RWPE1 (cell line): ENCODE measurements around the gene BICDL2.
"Not testable (repeated sequence)": the region's sequence is repeated elsewhere in the genome, so short reads cannot be mapped to it uniquely, and the experiment has no call there.

Experiments used
- CTCF ChIA-PET: fragments of 350-600 bp; sonication (Branson Sonifier 250); formaldehyde crosslinking; extraction: SDS; loops from one replicate; lab custom pipeline; 2021; lab: Yijun Ruan, JAX
- POLR2A ChIA-PET: fragments of 400-600 bp; formaldehyde crosslinking; extraction: SDS; loops from one replicate; lab custom pipeline; 2020; ENCODE audit warnings: antibody characterized with exemption; ENCODE audit not compliant: low non-redundant PET; lab: Yijun Ruan, JAX
- DNase-seq: peaks from one replicate; pipeline ENCODE4 v3.0.0; 2012; ENCODE audit warnings: low spot score
- H3K27ac ChIP-seq: fragments of 450-650 bp; 2 replicates; pipeline ENCODE4 v1.5.1; 2017
- TF ChIP-seq, protein P1 (sequence below): fragments of 450-650 bp; conservative IDR thresholded peaks from 2 replicates; pipeline ENCODE4 v1.5.1; 2017; ENCODE audit warnings: low read depth, mild to moderate bottlenecking

The BICDL2 gene

GRCh38 chr16:3080024-3080423 lies 43.3 kb upstream of the BICDL2 start:
- DNase-seq, result no peak
- no peak overlapping the region for H3K27ac ChIP-seq
- ChIA-PET POLR2A (no interaction called here), CTCF (interaction anchor here (0.7 kb wide), 1 partner anchor 646 kb away, joined by 3 read pairs; no protein-coding TSS in a partner anchor)
- TF ChIP-seq, protein P1, sequence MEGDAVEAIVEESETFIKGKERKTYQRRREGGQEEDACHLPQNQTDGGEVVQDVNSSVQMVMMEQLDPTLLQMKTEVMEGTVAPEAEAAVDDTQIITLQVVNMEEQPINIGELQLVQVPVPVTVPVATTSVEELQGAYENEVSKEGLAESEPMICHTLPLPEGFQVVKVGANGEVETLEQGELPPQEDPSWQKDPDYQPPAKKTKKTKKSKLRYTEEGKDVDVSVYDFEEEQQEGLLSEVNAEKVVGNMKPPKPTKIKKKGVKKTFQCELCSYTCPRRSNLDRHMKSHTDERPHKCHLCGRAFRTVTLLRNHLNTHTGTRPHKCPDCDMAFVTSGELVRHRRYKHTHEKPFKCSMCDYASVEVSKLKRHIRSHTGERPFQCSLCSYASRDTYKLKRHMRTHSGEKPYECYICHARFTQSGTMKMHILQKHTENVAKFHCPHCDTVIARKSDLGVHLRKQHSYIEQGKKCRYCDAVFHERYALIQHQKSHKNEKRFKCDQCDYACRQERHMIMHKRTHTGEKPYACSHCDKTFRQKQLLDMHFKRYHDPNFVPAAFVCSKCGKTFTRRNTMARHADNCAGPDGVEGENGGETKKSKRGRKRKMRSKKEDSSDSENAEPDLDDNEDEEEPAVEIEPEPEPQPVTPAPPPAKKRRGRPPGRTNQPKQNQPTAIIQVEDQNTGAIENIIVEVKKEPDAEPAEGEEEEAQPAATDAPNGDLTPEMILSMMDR, result no peak

- TF ChIP-seq, protein P1, result no peak
- no peak overlapping the region for H3K27ac ChIP-seq
- no peak for DNase-seq
- POLR2A ChIA-PET, result no interaction called here
- CTCF ChIA-PET, result no interaction called here
Measured at GRCh38 chr16:3076577-3076976, 39.8 kb upstream of the BICDL2 start.

- CTCF ChIA-PET, result interaction anchor here (0.5 kb wide), 1 partner anchor 48 kb away, joined by 3 read pairs; no protein-coding TSS in a partner anchor
- H3K27ac ChIP-seq, DNase-seq, POLR2A ChIA-PET: not testable (repeated sequence)
Measured at GRCh38 chr16:3075946-3076345, 39.2 kb upstream of the BICDL2 start.

DNA sequence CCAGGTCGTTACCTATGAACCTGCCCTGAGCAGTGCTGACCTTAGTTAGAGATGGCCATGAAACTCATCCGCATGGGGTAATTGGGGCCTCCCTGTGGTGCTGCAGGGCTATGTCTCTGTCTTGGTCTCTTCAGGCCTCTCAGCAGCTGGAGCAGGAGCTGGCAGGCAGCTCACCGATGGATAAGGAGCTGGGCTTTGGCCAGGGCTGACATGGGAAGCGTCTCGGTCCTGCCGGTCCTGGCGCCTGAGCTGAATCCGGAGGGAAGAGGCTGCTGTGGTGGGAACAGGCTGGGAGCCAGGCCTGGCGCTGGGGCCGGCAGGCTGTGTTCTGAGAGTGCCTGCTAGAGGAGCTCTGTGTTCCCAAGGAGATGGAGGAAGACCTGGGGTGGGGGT lies 38.8 kb upstream of the BICDL2 start:
- POLR2A ChIA-PET, result no interaction called here
- no peak overlapping the region for H3K27ac ChIP-seq

GRCh38 chr16:3074860-3075522 lies 38.2 kb upstream of the BICDL2 start:
- TF ChIP-seq, protein P1, result no peak
- DNase-seq, result no peak
- no peak overlapping the region for H3K27ac ChIP-seq
- CTCF ChIA-PET, result interaction anchor here (0.6 kb wide), 2 partner anchors 53 to 630 kb away, joined by 3 to 4 read pairs; no protein-coding TSS in a partner anchor
- POLR2A ChIA-PET, result no interaction called here

More for the DNA sequence above, 38.8 kb upstream of the BICDL2 start:
- TF ChIP-seq, protein P1, result no peak
- DNase-seq, result no peak
- CTCF ChIA-PET, result interaction anchor here (0.5 to 0.6 kb wide), 2 partner anchors 48 to 629 kb away, joined by 3 to 4 read pairs; no protein-coding TSS in a partner anchor

- TF ChIP-seq, protein P1, result no peak
- DNase-seq, result no peak
- POLR2A ChIA-PET, result no interaction called here
- CTCF ChIA-PET, result no interaction called here
- no peak overlapping the region for H3K27ac ChIP-seq
Measured at GRCh38 chr16:3073448-3073847, 36.7 kb upstream of the BICDL2 start.

DNA sequence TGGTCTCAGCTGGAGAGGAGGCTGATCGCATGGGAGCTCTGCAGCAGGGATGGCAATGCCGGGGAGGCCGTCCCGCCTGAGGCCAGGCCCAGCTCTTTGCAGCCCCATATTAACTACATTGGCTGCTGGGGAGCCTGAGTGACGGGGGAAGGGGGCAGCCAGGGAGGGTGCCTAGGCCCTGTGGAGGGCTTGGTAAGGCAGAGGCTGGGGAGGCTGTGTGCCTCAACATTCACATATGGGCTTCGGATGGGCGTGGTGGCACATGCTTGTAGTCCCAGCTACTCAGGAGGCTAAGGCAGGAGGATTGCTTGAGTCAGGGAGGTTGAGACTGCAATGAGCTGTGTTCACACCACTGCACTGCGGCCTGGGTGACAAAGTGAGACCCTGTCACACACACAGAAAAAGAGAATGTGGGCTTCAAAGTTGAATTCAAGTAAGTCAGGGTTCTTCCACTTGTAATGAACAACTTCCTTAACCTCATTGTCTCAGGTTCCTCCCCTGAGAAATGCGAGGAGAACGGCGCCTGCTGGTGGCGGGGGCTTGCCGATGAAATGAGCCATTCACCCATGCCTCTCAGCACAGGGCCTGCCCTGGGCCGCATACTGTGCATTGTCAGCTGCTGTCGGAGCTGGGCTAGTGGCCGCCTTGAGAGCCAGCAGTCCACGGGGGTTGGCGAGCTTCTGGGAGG lies 36.0 kb upstream of the BICDL2 start:
- CTCF ChIA-PET, H3K27ac ChIP-seq, POLR2A ChIA-PET, DNase-seq: not testable (repeated sequence)

DNA sequence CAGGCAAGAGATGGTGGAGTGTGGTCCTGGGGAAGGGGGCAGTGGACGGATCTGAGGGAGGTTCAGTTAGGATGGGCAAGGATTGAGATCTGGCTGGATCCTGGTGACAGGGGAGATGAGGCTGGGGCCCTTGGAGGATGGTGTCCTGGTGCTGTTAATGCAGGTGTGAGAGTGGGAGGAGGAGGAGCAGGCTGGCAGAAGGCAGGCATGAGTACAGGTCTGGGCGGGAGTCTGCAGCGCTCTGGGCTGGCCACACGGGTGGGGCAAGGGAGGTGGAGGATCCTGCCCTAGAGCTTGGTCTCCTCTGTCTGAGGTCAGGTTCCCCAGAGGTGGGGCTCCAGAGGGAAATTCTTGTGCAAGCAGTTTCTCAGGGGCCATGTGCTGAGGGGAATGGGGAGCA lies 35.4 kb upstream of the BICDL2 start:
- CTCF ChIA-PET, result interaction anchor here (1.8 kb wide), 1 partner anchor 14 kb away, joined by 4 read pairs; no protein-coding TSS in a partner anchor
- DNase-seq, POLR2A ChIA-PET, H3K27ac ChIP-seq: not testable (repeated sequence)
